Measurements from ENCODE around the gene NKX6-1.
A peak's percentile ranks its signal among the peaks of the same experiment; 100 is the strongest.

The NKX6-1 gene

GRCh38 chr4:84530454-84530853 is 31.4 kb upstream of the NKX6-1 start:
- no peak for TF ChIP-seq CTCF (IDR thresholded peaks at IDR 0.05; ENCODE audit: insufficient read depth, low read length, poor library complexity, severe bottlenecking)
- H3K27me3 ChIP-seq (replicated peaks; ENCODE audit: control insufficient read depth, insufficient read depth, low read length): no peaks in the 10 kb centered on the region
- no peak overlapping the region for H3K4me3 ChIP-seq (replicated peaks; ENCODE audit: low read depth, low read length)
- DNase-seq (ENCODE audit: extremely low read depth, insufficient read length): no peak
- no peaks in the 10 kb centered on the region for H3K36me3 ChIP-seq (ENCODE audit: control insufficient read depth, insufficient read depth, low read length)

- TF ChIP-seq CTCF (IDR thresholded peaks at IDR 0.05; ENCODE audit: insufficient read depth, low read length, poor library complexity, severe bottlenecking): peak; percentile 61
- Histone ChIP-seq H3K27me3 (replicated peaks; ENCODE audit: control insufficient read depth, insufficient read depth, low read length) (no peaks in the 10 kb centered on the region), H3K36me3 (ENCODE audit: control insufficient read depth, insufficient read depth, low read length) (no peaks in the 10 kb centered on the region), H3K4me3 (replicated peaks; ENCODE audit: low read depth, low read length) (no peak overlapping the region)
- DNase-seq (ENCODE audit: extremely low read depth, insufficient read length): no peak
Measured at GRCh38 chr4:84529169-84529751, 30.2 kb upstream of the NKX6-1 start.

- TF ChIP-seq CTCF (IDR thresholded peaks at IDR 0.05; ENCODE audit: insufficient read depth, low read length, poor library complexity, severe bottlenecking): no peak
- DNase-seq (ENCODE audit: extremely low read depth, insufficient read length): no peak
- H3K4me3 ChIP-seq (replicated peaks; ENCODE audit: low read depth, low read length): no peak overlapping the region
- no peaks in the 10 kb centered on the region for H3K36me3 ChIP-seq (ENCODE audit: control insufficient read depth, insufficient read depth, low read length)
- H3K27me3 ChIP-seq (replicated peaks; ENCODE audit: control insufficient read depth, insufficient read depth, low read length): no peaks in the 10 kb centered on the region
Measured at GRCh38 chr4:84527391-84527790, 28.3 kb upstream of the NKX6-1 start.

GRCh38 chr4:84515075-84515474 is 16.0 kb upstream of the NKX6-1 start:
- Histone ChIP-seq H3K36me3 (ENCODE audit: control insufficient read depth, insufficient read depth, low read length) (no peaks in the 10 kb centered on the region), H3K27me3 (replicated peaks; ENCODE audit: control insufficient read depth, insufficient read depth, low read length) (no peaks in the 10 kb centered on the region; the same call in 1 of the 2 replicates), H3K4me3 (replicated peaks; ENCODE audit: low read depth, low read length) (no peak overlapping the region)
- no peak for DNase-seq (ENCODE audit: extremely low read depth, insufficient read length)
- no peak for TF ChIP-seq CTCF (IDR thresholded peaks at IDR 0.05; ENCODE audit: insufficient read depth, low read length, poor library complexity, severe bottlenecking)

- no peaks in the 10 kb centered on the region for H3K27me3 ChIP-seq (replicated peaks; ENCODE audit: control insufficient read depth, insufficient read depth, low read length)
- TF ChIP-seq CTCF (IDR thresholded peaks at IDR 0.05; ENCODE audit: insufficient read depth, low read length, poor library complexity, severe bottlenecking): no peak
- H3K36me3 ChIP-seq (ENCODE audit: control insufficient read depth, insufficient read depth, low read length): no peaks in the 10 kb centered on the region
- H3K4me3 ChIP-seq (replicated peaks; ENCODE audit: low read depth, low read length): no peak overlapping the region
- no peak for DNase-seq (ENCODE audit: extremely low read depth, insufficient read length)
Measured at GRCh38 chr4:84512277-84512676, 13.2 kb upstream of the NKX6-1 start.

- TF ChIP-seq CTCF (IDR thresholded peaks at IDR 0.05; ENCODE audit: insufficient read depth, low read length, poor library complexity, severe bottlenecking): no peak
- no peak for DNase-seq (ENCODE audit: extremely low read depth, insufficient read length)
Measured at GRCh38 chr4:84511703-84512102, 12.6 kb upstream of the NKX6-1 start.

More at GRCh38 chr4:84511703-84512102, 12.6 kb upstream of the NKX6-1 start:
- Histone ChIP-seq H3K36me3 (ENCODE audit: control insufficient read depth, insufficient read depth, low read length) (no peaks in the 10 kb centered on the region), H3K27me3 (replicated peaks; ENCODE audit: control insufficient read depth, insufficient read depth, low read length) (no peaks in the 10 kb centered on the region), H3K4me3 (replicated peaks; ENCODE audit: low read depth, low read length) (no peak overlapping the region)
